HL-60 (cell line): ENCODE measurements around the gene CMTM5.

Source experiments
- CTCF ChIP-seq: IDR thresholded peaks from one replicate; pipeline ENCODE4 v1.5.1; 2011; ENCODE audit warnings: low read length, control low read depth, inconsistent platforms; ENCODE audit not compliant: insufficient read depth
- GABPA ChIP-seq: IDR thresholded peaks from 2 replicates; pipeline ENCODE4 v1.6.1; 2012; ENCODE audit warnings: low read depth
- POLR2AphosphoS5 ChIP-seq: IDR thresholded peaks from 2 replicates; pipeline ENCODE4 v1.6.1; 2012; ENCODE audit warnings: low read depth
- REST ChIP-seq: IDR thresholded peaks from 2 replicates; pipeline ENCODE4 v1.6.1; 2012; ENCODE audit warnings: low read depth; ENCODE audit not compliant: insufficient replicate concordance

- no peak for TF ChIP-seq CTCF
- no peak for TF ChIP-seq REST
- TF ChIP-seq GABPA, result no peak
- no peak for TF ChIP-seq POLR2AphosphoS5
Measured at GRCh38 chr14:23382276-23382675, 5.4 kb downstream of the CMTM5 start.
